ENCODE data around the gene PSME3IP1. TPM values are rescaled to one million over a fixed set of nuclear protein-coding genes. Genes with fewer than 3 reads are reported as not detected.
A peak's percentile ranks its signal among the peaks of the same experiment; 100 is the strongest.

The PSME3IP1 gene
- total and polyA plus RNA-seq, 9 of the 15 experiments (the other 6 are each of a cell fraction or from before 2014, with no cell fraction given) = 63.8 to 187 (median 142) TPM

GRCh38 chr16:57185945-57186871, at the start of gene PSME3IP1, which contains the start of gene RSPRY1 (continued):
- TF ChIP-seq PBX2 (CRISPR knock-in tag; IDR thresholded peaks at IDR 0.05; ENCODE audit: low read depth) (no peak), PBX2 (tag; conservative IDR thresholded peaks at IDR 0.05; ENCODE audit: low read depth) (peak; percentile 47; the same call in 1 of the 2 replicates), SMARCB1 (IDR thresholded peaks at IDR 0.05; ENCODE audit: insufficient read length, low read depth) (no peak), PRDM10 (IDR thresholded peaks at IDR 0.05; ENCODE audit: partially characterized antibody) (peak; percentile 49), KLF6 (CRISPR knock-in tag; IDR thresholded peaks at IDR 0.05; ENCODE audit: borderline replicate concordance) (no peak), ZBTB33 (CRISPR knock-in tag; IDR thresholded peaks at IDR 0.05) (no peak), ZNF263 (CRISPR knock-in tag; IDR thresholded peaks at IDR 0.05; ENCODE audit: borderline replicate concordance) (peak; percentile 34; the same call in 1 of the 2 replicates), TOE1 (IDR thresholded peaks at IDR 0.05; ENCODE audit: borderline replicate concordance) (peak; percentile 100), TOE1 (CRISPR knock-in tag; IDR thresholded peaks at IDR 0.05; ENCODE audit: borderline replicate concordance, low read depth) (no peak), GABPB1 (CRISPR knock-in tag; IDR thresholded peaks at IDR 0.05) (peak; percentile 85), ZNF175 (CRISPR knock-in tag; IDR thresholded peaks at IDR 0.05; ENCODE audit: low read depth) (no peak), POLR3G (IDR thresholded peaks at IDR 0.05; ENCODE audit: extremely low read depth, insufficient read length, insufficient replicate concordance) (no peak), MAFK (IDR thresholded peaks at IDR 0.05; ENCODE audit: low read length) (no peak), HLTF (IDR thresholded peaks at IDR 0.05) (0 out of 2 replicates have a peak, but pooled peaks have one; percentile 33), ZFP91 (CRISPR knock-in tag; IDR thresholded peaks at IDR 0.05) (no peak), ADNP (tag; IDR thresholded peaks at IDR 0.05) (no peak), ZNF561 (CRISPR knock-in tag; conservative IDR thresholded peaks at IDR 0.05) (no peak)

Data from K562 (cell line).